HG02840 (cell line): ENCODE data around the gene ADAMTS3.

ENCODE experiments used
- ATAC-seq: cut with Tn5 transposase; IDR thresholded peaks from one replicate; pipeline ENCODE4 v1.9.1; 2021; ENCODE audit warnings: mild to moderate bottlenecking, moderate library complexity, moderate number of reproducible peaks; ENCODE audit not compliant: unreplicated experiment, low FRiP score

ADAMTS3 gene

GRCh38 chr4:72424006-72424405 lies 145.0 kb downstream of the ADAMTS3 start:
- no peak for ATAC-seq

- ATAC-seq: no peak
These were observed 146.6 kb downstream of the ADAMTS3 start for GRCh38 chr4:72422416-72422815.

- ATAC-seq: no peak
These were observed 150.6 kb downstream of the ADAMTS3 start for GRCh38 chr4:72418458-72418857.

GRCh38 chr4:72410158-72410557 lies 158.9 kb downstream of the ADAMTS3 start:
- ATAC-seq: no peak

- no peak for ATAC-seq
These were observed 160.5 kb downstream of the ADAMTS3 start for GRCh38 chr4:72408568-72408967.

- no peak for ATAC-seq
These were observed 163.6 kb downstream of the ADAMTS3 start for GRCh38 chr4:72405417-72405816.

GRCh38 chr4:72397314-72397713 lies 171.7 kb downstream of the ADAMTS3 start:
- ATAC-seq: no peak

- no peak for ATAC-seq
These were observed 174.9 kb downstream of the ADAMTS3 start for GRCh38 chr4:72394012-72394663.

GRCh38 chr4:72391281-72391680 lies 177.7 kb downstream of the ADAMTS3 start:
- no peak for ATAC-seq

- no peak for ATAC-seq
These were observed 178.6 kb downstream of the ADAMTS3 start for GRCh38 chr4:72390409-72390808.

GRCh38 chr4:72388521-72388920 lies 180.5 kb downstream of the ADAMTS3 start:
- ATAC-seq: no peak

- ATAC-seq: no peak
These were observed 181.1 kb downstream of the ADAMTS3 start for GRCh38 chr4:72387959-72388358.

- ATAC-seq: no peak
These were observed 185.6 kb downstream of the ADAMTS3 start for GRCh38 chr4:72383439-72383838.

- no peak for ATAC-seq
These were observed 190.1 kb downstream of the ADAMTS3 start for GRCh38 chr4:72378901-72379300.

- no peak for ATAC-seq
These were observed 191.4 kb downstream of the ADAMTS3 start for GRCh38 chr4:72377491-72378194.

- no peak for ATAC-seq
These were observed 192.1 kb downstream of the ADAMTS3 start for GRCh38 chr4:72376901-72377300.

- ATAC-seq: no peak
These were observed 193.8 kb downstream of the ADAMTS3 start for GRCh38 chr4:72375073-72375736.

- ATAC-seq: no peak
These were observed 194.9 kb downstream of the ADAMTS3 start for GRCh38 chr4:72374159-72374558.

- no peak for ATAC-seq
These were observed 202.4 kb downstream of the ADAMTS3 start for GRCh38 chr4:72366601-72367000.

- no peak for ATAC-seq
These were observed 203.0 kb downstream of the ADAMTS3 start for GRCh38 chr4:72365981-72366380.

- no peak for ATAC-seq
These were observed 204.0 kb downstream of the ADAMTS3 start for GRCh38 chr4:72365016-72365415.

- no peak for ATAC-seq
These were observed 208.9 kb downstream of the ADAMTS3 start for GRCh38 chr4:72360075-72360474.
